ENCODE measurements around the gene TSEN2.

DNA sequence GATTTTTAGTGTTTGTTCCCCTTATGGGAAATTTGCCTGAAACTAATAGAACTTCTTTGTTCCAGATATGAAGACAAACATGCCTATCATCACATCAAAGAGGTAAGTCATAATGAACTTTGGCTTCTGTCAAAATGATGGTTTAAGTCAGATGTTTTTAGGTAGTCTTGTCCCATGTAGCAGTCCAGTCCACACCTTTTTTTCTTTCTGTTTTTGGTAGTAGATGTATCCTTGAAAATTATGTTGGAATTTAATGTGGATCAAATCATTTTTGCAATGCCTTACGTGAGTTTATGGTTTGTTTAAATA lies 12.1 kb downstream of the TSEN2 start:
- no peak for TF ChIP-seq POLR2AphosphoS5 (IDR thresholded peaks at IDR 0.05)
- TF ChIP-seq CTCF (IDR thresholded peaks at IDR 0.05): no peak

Data from breast epithelium (tissue), 3 donors.